GM12875 (cell line): ENCODE measurements around the gene SNX9.

Source experiments
- H3K4me3 ChIP-seq: one replicate; pipeline ENCODE4 v1.5.1; 2011; ENCODE audit warnings: low read depth, low read length, control low read depth
- CTCF ChIP-seq: IDR thresholded peaks from 2 replicates; pipeline ENCODE4 v1.5.1; 2011; ENCODE audit warnings: low read depth, mild to moderate bottlenecking, control low read depth, inconsistent platforms, low read length, moderate library complexity, borderline replicate concordance; ENCODE audit not compliant: insufficient read depth

The SNX9 gene

GRCh38 chr6:157994125-157994795 is 171.2 kb downstream of the SNX9 start:
- no peak for TF ChIP-seq CTCF
- no peak overlapping the region for H3K4me3 ChIP-seq
